SK-N-SH (cell line): ENCODE data around the gene RAPGEF6. TPM values are rescaled to one million over a fixed set of nuclear protein-coding genes. Genes with fewer than 3 reads are reported as not detected.

ENCODE experiments used
- CTCF ChIA-PET: fragments of 300-600, 350-600 bp; formaldehyde crosslinking; extraction: SDS; loops from one replicate; lab custom pipeline; 2021; lab: Yijun Ruan, JAX
- POLR2A ChIA-PET: fragments of 350-600 bp; sonication (Branson Sonifier 250); formaldehyde crosslinking; extraction: SDS; loops from one replicate; lab custom pipeline; 2020; ENCODE audit warnings: antibody characterized with exemption, inconsistent platforms; lab: Yijun Ruan, JAX
- DNase-seq: peaks from one replicate; pipeline ENCODE4 v3.0.0; 2012
- H2AFZ ChIP-seq: fragments of 200-600 bp; sonication (generic); 2 replicates; pipeline ENCODE4 v1.8.1; 2016; ENCODE audit warnings: antibody characterized with exemption, mild to moderate bottlenecking, low read depth
- H3F3A ChIP-seq: fragments of 200-600 bp; sonication (generic); replicated peaks from 2 replicates; pipeline ENCODE3; 2016; ENCODE audit warnings: antibody characterized with exemption, mild to moderate bottlenecking; ENCODE audit not compliant: insufficient read depth
- H3K27ac ChIP-seq, 2 experiments: fragments of 200-500 bp in 1 of 2; fragments of 200-600 bp in 1 of 2; sonication (Bioruptor generic) in 1 of 2; sonication (generic), shearing (Covaris generic) in 1 of 2; 2 replicates each; pipeline versions ENCODE4 v1.5.1 to v1.6.1; 2014 to 2016; ENCODE audit warnings: low read depth in 2 of 2, inconsistent platforms in 1 of 2, low read length in 1 of 2, mild to moderate bottlenecking in 1 of 2, mixed read lengths in 1 of 2
- H3K27me3 ChIP-seq: fragments of 200-600 bp; sonication (generic), shearing (Covaris generic); 2 replicates; pipeline ENCODE4 v1.6.1; 2016; ENCODE audit warnings: mixed run types; ENCODE audit not compliant: insufficient read depth
- H3K36me3 ChIP-seq, 2 experiments: fragments of 200-500 bp in 1 of 2; fragments of 200-600 bp in 1 of 2; sonication (Bioruptor generic) in 1 of 2; sonication (generic) in 1 of 2; replicated peaks in 1 of 2; 2 replicates each; pipeline versions ENCODE3 to v1.5.1; 2014 to 2016; ENCODE audit warnings: low read length in 1 of 2, mild to moderate bottlenecking in 1 of 2; ENCODE audit not compliant: insufficient read depth in 2 of 2, control insufficient read depth in 1 of 2
- H3K4me1 ChIP-seq, 2 experiments: fragments of 200-500 bp in 1 of 2; fragments of 200-600 bp in 1 of 2; sonication (Bioruptor generic) in 1 of 2; sonication (generic), shearing (Covaris generic) in 1 of 2; 2 replicates each; pipeline versions ENCODE4 v1.5.1 to v1.6.1; 2014 to 2016; ENCODE audit warnings: low read depth in 1 of 2, low read length in 1 of 2, mixed run types in 1 of 2; ENCODE audit not compliant: insufficient read depth in 2 of 2, control insufficient read depth in 1 of 2
- H3K4me2 ChIP-seq: fragments of 200-600 bp; sonication (generic), shearing (Covaris generic); 2 replicates; pipeline ENCODE4 v1.6.1; 2017; ENCODE audit warnings: mixed run types
- H3K4me3 ChIP-seq, 2 experiments: fragments of 200-500 bp in 1 of 2; fragments of 200-600 bp in 1 of 2; sonication (Bioruptor generic) in 1 of 2; sonication (generic), shearing (Covaris generic) in 1 of 2; 2 replicates each; pipeline versions ENCODE4 v1.5.1 to v1.8.1; 2014 to 2016; ENCODE audit warnings: low read depth in 2 of 2, inconsistent platforms in 1 of 2, low read length in 1 of 2, mild to moderate bottlenecking in 1 of 2, mixed read lengths in 1 of 2, moderate library complexity in 1 of 2
- H3K79me2 ChIP-seq: fragments of 200-600 bp; sonication (generic); 2 replicates; pipeline ENCODE4 v1.8.1; 2017; ENCODE audit warnings: mild to moderate bottlenecking; ENCODE audit not compliant: insufficient read depth
- H3K9ac ChIP-seq: fragments of 200-600 bp; sonication (generic); 2 replicates; pipeline ENCODE4 v1.6.1; 2017; ENCODE audit warnings: mixed run types
- H3K9me2 ChIP-seq: fragments of 200-600 bp; sonication (generic); 2 replicates; pipeline ENCODE4 v1.6.1; 2017; ENCODE audit warnings: mixed run types
- H3K9me3 ChIP-seq: fragments of 200-600 bp; sonication (generic); 2 replicates; pipeline ENCODE4 v1.6.1; 2017; ENCODE audit warnings: mixed run types, mild to moderate bottlenecking, moderate library complexity
- H4K20me1 ChIP-seq: fragments of 200-600 bp; sonication (generic); 2 replicates; pipeline ENCODE4 v1.6.1; 2017; ENCODE audit warnings: mild to moderate bottlenecking, mixed run types; ENCODE audit not compliant: insufficient read depth
- EP300 ChIP-seq, 2 experiments: IDR thresholded peaks; 2 replicates each; pipeline versions ENCODE4 v1.4.0 to v1.6.1; 2012; ENCODE audit warnings: borderline replicate concordance in 1 of 2, low read depth in 1 of 2, low read length in 1 of 2
- JUND ChIP-seq: IDR thresholded peaks from 2 replicates; pipeline ENCODE4 v1.4.0; 2012
- MEF2A ChIP-seq: IDR thresholded peaks from 2 replicates; pipeline ENCODE4 v1.4.0; 2012; ENCODE audit warnings: low read depth, borderline replicate concordance
- NRF1 ChIP-seq: IDR thresholded peaks from 2 replicates; pipeline ENCODE4 v1.6.1; 2012; ENCODE audit warnings: low read depth, mild to moderate bottlenecking, low read length
- PBX3 ChIP-seq: IDR thresholded peaks from 2 replicates; pipeline ENCODE4; 2012
- SIN3A ChIP-seq: IDR thresholded peaks from 2 replicates; pipeline ENCODE4 v1.6.1; 2012; ENCODE audit warnings: low read depth, mild to moderate bottlenecking, low read length, moderate library complexity, borderline replicate concordance
- TAF1 ChIP-seq: IDR thresholded peaks from 2 replicates; pipeline ENCODE4 v1.6.1; 2012; ENCODE audit warnings: low read depth, mild to moderate bottlenecking, low read length, moderate library complexity, borderline replicate concordance
- TEAD4 ChIP-seq: IDR thresholded peaks from 2 replicates; pipeline ENCODE4 v1.4.0; 2012; ENCODE audit warnings: mild to moderate bottlenecking, borderline replicate concordance; ENCODE audit not compliant: insufficient read depth
- USF2 ChIP-seq: fragments of 150-350 bp; IDR thresholded peaks from 2 replicates; pipeline ENCODE4 v1.6.1; 2017; ENCODE audit warnings: antibody characterized with exemption, low read length, low read depth, borderline replicate concordance
- YY1 ChIP-seq: IDR thresholded peaks from 2 replicates; pipeline ENCODE4 v1.4.0; 2012; ENCODE audit warnings: low read depth, mild to moderate bottlenecking
- WGBS: methylation state at CpG from one replicate; pipeline ENCODE4 v1.1.6; 2017; ENCODE audit warnings: low lambda C conversion rate; 5-methylcytosine and 5-hydroxymethylcytosine counted together
- polyA plus RNA-seq, 3 experiments: library from polyadenylated mRNA; depleted of rRNA; stranded (reverse); fragments of >200 nt; gene quantifications; 2 replicates each; pipeline ENCODE4 v1.2.3, GENCODE V29; 2012
- TF ChIP-seq, protein P1 (sequence below): IDR thresholded peaks from 2 replicates; pipeline ENCODE4 v1.6.1; 2012; ENCODE audit warnings: mild to moderate bottlenecking, low read depth, low read length, moderate library complexity
- TF ChIP-seq, protein P2 (sequence below): IDR thresholded peaks from 2 replicates; pipeline ENCODE4 v1.4.0; 2012; ENCODE audit warnings: low read depth, borderline replicate concordance
- TF ChIP-seq, protein P3 (sequence below): IDR thresholded peaks from 2 replicates; pipeline ENCODE4 v1.4.0; 2012; ENCODE audit warnings: low read depth, borderline replicate concordance
- TF ChIP-seq, protein P4 (sequence below): fragments of 200-600 bp; sonication (generic); IDR thresholded peaks from 2 replicates; pipeline ENCODE4 v1.6.1; 2017; ENCODE audit warnings: antibody characterized with exemption, mild to moderate bottlenecking, moderate library complexity
- TF ChIP-seq, protein P5 (sequence below): IDR thresholded peaks from 2 replicates; pipeline ENCODE4 v1.4.0; 2012; ENCODE audit warnings: low read depth

The RAPGEF6 gene
- polyA plus RNA-seq, 1 of the 3 experiments (the other 2 are of a cell fraction), result 2.9 TPM

DNA sequence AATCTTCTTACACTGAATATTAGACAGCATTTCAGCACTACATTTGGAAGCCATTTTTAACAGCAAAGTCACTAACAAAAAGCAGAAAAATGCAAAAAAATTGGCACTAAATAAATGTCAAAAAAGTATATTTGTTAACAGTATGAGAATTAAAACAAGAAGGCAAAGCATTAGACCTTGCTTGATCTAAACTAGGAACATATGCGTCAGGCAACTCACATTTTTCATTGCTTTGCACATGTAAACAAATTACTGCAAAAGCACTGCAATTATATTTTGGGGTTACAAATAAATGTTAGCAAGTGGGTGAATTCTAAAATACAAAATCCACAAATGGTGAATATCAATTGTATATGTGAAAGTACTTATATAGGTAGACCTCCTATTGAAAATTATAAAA lies 49.0 kb upstream of the RAPGEF6 start (continued):
- TF ChIP-seq, protein P1, sequence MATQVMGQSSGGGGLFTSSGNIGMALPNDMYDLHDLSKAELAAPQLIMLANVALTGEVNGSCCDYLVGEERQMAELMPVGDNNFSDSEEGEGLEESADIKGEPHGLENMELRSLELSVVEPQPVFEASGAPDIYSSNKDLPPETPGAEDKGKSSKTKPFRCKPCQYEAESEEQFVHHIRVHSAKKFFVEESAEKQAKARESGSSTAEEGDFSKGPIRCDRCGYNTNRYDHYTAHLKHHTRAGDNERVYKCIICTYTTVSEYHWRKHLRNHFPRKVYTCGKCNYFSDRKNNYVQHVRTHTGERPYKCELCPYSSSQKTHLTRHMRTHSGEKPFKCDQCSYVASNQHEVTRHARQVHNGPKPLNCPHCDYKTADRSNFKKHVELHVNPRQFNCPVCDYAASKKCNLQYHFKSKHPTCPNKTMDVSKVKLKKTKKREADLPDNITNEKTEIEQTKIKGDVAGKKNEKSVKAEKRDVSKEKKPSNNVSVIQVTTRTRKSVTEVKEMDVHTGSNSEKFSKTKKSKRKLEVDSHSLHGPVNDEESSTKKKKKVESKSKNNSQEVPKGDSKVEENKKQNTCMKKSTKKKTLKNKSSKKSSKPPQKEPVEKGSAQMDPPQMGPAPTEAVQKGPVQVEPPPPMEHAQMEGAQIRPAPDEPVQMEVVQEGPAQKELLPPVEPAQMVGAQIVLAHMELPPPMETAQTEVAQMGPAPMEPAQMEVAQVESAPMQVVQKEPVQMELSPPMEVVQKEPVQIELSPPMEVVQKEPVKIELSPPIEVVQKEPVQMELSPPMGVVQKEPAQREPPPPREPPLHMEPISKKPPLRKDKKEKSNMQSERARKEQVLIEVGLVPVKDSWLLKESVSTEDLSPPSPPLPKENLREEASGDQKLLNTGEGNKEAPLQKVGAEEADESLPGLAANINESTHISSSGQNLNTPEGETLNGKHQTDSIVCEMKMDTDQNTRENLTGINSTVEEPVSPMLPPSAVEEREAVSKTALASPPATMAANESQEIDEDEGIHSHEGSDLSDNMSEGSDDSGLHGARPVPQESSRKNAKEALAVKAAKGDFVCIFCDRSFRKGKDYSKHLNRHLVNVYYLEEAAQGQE, result no peak
- TF ChIP-seq, all 33 proteins: peak for 0

GRCh38 chr5:131682826-131683225 lies 47.8 kb upstream of the RAPGEF6 start:
- H3K79me2 ChIP-seq, result peaks cover 5% of the 10 kb centered on the region; the same call in 1 of the 2 replicates
- H3F3A ChIP-seq, result no peaks in the 10 kb centered on the region
- no peaks in the 10 kb centered on the region; a peak in 1 of 4 replicates for H3K4me1 ChIP-seq
- 93% methylated on average over 2 of the region's 2 CpGs for WGBS
- CTCF ChIA-PET, result no interaction called here
- no peak for DNase-seq
- no peak overlapping the region for H3K9ac ChIP-seq
- H3K4me3 ChIP-seq, result no peak overlapping the region
- no peaks in the 10 kb centered on the region for H3K9me3 ChIP-seq
- peaks cover 12 to 58% of the 10 kb centered on the region in 2 experiments for H3K36me3 ChIP-seq
- POLR2A ChIA-PET, result no interaction called here
- H3K27me3 ChIP-seq, result no peaks in the 10 kb centered on the region
- H3K9me2 ChIP-seq, result no peaks in the 10 kb centered on the region
- no peak overlapping the region for H3K27ac ChIP-seq
- no peak overlapping the region for H2AFZ ChIP-seq
- H3K4me2 ChIP-seq, result no peak overlapping the region
- no peaks in the 10 kb centered on the region for H4K20me1 ChIP-seq
- no peak for TF ChIP-seq SIN3A
- TF ChIP-seq PBX3, result no peak
- no peak for TF ChIP-seq TAF1
- TF ChIP-seq, protein P1, result no peak
- TF ChIP-seq, protein P2, sequence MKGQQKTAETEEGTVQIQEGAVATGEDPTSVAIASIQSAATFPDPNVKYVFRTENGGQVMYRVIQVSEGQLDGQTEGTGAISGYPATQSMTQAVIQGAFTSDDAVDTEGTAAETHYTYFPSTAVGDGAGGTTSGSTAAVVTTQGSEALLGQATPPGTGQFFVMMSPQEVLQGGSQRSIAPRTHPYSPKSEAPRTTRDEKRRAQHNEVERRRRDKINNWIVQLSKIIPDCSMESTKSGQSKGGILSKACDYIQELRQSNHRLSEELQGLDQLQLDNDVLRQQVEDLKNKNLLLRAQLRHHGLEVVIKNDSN, result no peak
- no peak for TF ChIP-seq TEAD4
- TF ChIP-seq USF2, result no peak
- TF ChIP-seq, protein P3, sequence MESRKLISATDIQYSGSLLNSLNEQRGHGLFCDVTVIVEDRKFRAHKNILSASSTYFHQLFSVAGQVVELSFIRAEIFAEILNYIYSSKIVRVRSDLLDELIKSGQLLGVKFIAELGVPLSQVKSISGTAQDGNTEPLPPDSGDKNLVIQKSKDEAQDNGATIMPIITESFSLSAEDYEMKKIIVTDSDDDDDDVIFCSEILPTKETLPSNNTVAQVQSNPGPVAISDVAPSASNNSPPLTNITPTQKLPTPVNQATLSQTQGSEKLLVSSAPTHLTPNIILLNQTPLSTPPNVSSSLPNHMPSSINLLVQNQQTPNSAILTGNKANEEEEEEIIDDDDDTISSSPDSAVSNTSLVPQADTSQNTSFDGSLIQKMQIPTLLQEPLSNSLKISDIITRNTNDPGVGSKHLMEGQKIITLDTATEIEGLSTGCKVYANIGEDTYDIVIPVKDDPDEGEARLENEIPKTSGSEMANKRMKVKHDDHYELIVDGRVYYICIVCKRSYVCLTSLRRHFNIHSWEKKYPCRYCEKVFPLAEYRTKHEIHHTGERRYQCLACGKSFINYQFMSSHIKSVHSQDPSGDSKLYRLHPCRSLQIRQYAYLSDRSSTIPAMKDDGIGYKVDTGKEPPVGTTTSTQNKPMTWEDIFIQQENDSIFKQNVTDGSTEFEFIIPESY, result no peak
- TF ChIP-seq, protein P4, sequence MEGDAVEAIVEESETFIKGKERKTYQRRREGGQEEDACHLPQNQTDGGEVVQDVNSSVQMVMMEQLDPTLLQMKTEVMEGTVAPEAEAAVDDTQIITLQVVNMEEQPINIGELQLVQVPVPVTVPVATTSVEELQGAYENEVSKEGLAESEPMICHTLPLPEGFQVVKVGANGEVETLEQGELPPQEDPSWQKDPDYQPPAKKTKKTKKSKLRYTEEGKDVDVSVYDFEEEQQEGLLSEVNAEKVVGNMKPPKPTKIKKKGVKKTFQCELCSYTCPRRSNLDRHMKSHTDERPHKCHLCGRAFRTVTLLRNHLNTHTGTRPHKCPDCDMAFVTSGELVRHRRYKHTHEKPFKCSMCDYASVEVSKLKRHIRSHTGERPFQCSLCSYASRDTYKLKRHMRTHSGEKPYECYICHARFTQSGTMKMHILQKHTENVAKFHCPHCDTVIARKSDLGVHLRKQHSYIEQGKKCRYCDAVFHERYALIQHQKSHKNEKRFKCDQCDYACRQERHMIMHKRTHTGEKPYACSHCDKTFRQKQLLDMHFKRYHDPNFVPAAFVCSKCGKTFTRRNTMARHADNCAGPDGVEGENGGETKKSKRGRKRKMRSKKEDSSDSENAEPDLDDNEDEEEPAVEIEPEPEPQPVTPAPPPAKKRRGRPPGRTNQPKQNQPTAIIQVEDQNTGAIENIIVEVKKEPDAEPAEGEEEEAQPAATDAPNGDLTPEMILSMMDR, result no peak
- no peak for TF ChIP-seq MEF2A
- TF ChIP-seq EP300 (IDR thresholded peaks at IDR 0.05; ENCODE audit: borderline replicate concordance in 1 of 2, low read depth in 1 of 2, low read length in 1 of 2), result no peak
- TF ChIP-seq JUND, result no peak
- no peak for TF ChIP-seq YY1
- TF ChIP-seq, protein P5, sequence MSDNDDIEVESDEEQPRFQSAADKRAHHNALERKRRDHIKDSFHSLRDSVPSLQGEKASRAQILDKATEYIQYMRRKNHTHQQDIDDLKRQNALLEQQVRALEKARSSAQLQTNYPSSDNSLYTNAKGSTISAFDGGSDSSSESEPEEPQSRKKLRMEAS, result no peak
- no peak for TF ChIP-seq NRF1
